HG02588 (cell line): Measurements from ENCODE around the gene RAD9B.

Source experiments
- ATAC-seq: cut with Tn5 transposase; IDR thresholded peaks from one replicate; pipeline ENCODE4 v1.9.1; 2021; ENCODE audit warnings: mild to moderate bottlenecking, moderate library complexity; ENCODE audit not compliant: unreplicated experiment

Gene RAD9B

GRCh38 chr12:110550981-110551380 is 48.9 kb downstream of the RAD9B start:
- no peak for ATAC-seq
